ENCODE results near the gene KDM7A. TPM values are rescaled to one million over a fixed set of nuclear protein-coding genes. Genes with fewer than 3 reads are reported as not detected.

The KDM7A gene
- total and polyA plus RNA-seq, 10 of the 15 experiments (the other 5 are each of a cell fraction or from before 2014, with no cell fraction given): 0.07 to 0.96 (median 0.74) TPM

DNA sequence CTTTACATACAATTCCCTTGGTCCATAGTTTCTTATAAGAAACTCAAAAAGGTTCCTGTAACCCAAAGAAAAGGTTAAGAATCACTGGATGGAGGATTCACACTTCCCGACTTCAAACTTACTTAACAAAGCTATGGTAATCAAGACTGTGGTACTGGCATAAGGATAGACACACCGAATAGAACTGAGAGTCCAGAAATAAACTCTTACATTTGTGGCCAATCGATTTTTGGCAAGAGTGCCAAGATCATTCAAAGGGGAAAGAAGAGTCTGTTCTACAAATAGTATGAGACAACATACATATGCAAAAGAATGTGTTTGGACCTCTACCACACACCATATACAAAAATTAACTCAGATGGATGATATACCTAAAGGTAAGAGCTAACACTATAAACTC lies 32.8 kb downstream of the KDM7A start:
- no peak for FAIRE-seq
- TF ChIP-seq, protein P1, sequence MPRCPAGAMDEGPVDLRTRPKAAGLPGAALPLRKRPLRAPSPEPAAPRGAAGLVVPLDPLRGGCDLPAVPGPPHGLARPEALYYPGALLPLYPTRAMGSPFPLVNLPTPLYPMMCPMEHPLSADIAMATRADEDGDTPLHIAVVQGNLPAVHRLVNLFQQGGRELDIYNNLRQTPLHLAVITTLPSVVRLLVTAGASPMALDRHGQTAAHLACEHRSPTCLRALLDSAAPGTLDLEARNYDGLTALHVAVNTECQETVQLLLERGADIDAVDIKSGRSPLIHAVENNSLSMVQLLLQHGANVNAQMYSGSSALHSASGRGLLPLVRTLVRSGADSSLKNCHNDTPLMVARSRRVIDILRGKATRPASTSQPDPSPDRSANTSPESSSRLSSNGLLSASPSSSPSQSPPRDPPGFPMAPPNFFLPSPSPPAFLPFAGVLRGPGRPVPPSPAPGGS (IDR thresholded peaks at IDR 0.05; ENCODE audit: borderline replicate concordance, insufficient read depth, low read depth, low read length, poor library complexity, severe bottlenecking): no peak
- TF ChIP-seq MTA2 (IDR thresholded peaks at IDR 0.05; ENCODE audit: low read depth): no peak
- TF ChIP-seq JUNB (IDR thresholded peaks at IDR 0.05): no peak
- TF ChIP-seq SMC3 (IDR thresholded peaks at IDR 0.05; ENCODE audit: borderline replicate concordance, low read length): no peak
- no peak for TF ChIP-seq NRF1 (conservative IDR thresholded peaks at IDR 0.05; ENCODE audit: low read depth, low read length)
- no peak for TF ChIP-seq ZZZ3 (IDR thresholded peaks at IDR 0.05; ENCODE audit: control insufficient read depth, insufficient read length, low read depth)
- TF ChIP-seq, protein P2, sequence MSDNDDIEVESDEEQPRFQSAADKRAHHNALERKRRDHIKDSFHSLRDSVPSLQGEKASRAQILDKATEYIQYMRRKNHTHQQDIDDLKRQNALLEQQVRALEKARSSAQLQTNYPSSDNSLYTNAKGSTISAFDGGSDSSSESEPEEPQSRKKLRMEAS (IDR thresholded peaks at IDR 0.05; ENCODE audit: low read depth, low read length): no peak
- TF ChIP-seq, protein P3, sequence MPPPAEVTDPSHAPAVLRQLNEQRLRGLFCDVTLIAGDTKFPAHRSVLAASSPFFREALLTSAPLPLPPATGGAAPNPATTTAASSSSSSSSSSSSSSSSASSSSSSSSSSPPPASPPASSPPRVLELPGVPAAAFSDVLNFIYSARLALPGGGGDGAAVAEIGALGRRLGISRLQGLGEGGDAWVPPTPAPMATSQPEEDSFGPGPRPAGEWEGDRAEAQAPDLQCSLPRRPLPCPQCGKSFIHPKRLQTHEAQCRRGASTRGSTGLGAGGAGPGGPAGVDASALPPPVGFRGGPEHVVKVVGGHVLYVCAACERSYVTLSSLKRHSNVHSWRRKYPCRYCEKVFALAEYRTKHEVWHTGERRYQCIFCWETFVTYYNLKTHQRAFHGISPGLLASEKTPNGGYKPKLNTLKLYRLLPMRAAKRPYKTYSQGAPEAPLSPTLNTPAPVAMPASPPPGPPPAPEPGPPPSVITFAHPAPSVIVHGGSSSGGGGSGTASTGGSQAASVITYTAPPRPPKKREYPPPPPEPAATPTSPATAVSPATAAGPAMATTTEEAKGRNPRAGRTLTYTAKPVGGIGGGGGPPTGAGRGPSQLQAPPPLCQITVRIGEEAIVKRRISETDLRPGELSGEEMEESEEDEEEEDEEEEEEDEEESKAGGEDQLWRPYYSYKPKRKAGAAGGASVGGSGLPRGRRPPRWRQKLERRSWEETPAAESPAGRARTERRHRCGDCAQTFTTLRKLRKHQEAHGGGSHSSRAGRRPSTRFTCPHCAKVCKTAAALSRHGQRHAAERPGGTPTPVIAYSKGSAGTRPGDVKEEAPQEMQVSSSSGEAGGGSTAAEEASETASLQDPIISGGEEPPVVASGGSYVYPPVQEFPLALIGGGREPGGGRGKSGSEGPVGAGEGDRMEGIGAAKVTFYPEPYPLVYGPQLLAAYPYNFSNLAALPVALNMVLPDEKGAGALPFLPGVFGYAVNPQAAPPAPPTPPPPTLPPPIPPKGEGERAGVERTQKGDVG (CRISPR knock-in tag; IDR thresholded peaks at IDR 0.05): no peak
- TF ChIP-seq, protein P4, sequence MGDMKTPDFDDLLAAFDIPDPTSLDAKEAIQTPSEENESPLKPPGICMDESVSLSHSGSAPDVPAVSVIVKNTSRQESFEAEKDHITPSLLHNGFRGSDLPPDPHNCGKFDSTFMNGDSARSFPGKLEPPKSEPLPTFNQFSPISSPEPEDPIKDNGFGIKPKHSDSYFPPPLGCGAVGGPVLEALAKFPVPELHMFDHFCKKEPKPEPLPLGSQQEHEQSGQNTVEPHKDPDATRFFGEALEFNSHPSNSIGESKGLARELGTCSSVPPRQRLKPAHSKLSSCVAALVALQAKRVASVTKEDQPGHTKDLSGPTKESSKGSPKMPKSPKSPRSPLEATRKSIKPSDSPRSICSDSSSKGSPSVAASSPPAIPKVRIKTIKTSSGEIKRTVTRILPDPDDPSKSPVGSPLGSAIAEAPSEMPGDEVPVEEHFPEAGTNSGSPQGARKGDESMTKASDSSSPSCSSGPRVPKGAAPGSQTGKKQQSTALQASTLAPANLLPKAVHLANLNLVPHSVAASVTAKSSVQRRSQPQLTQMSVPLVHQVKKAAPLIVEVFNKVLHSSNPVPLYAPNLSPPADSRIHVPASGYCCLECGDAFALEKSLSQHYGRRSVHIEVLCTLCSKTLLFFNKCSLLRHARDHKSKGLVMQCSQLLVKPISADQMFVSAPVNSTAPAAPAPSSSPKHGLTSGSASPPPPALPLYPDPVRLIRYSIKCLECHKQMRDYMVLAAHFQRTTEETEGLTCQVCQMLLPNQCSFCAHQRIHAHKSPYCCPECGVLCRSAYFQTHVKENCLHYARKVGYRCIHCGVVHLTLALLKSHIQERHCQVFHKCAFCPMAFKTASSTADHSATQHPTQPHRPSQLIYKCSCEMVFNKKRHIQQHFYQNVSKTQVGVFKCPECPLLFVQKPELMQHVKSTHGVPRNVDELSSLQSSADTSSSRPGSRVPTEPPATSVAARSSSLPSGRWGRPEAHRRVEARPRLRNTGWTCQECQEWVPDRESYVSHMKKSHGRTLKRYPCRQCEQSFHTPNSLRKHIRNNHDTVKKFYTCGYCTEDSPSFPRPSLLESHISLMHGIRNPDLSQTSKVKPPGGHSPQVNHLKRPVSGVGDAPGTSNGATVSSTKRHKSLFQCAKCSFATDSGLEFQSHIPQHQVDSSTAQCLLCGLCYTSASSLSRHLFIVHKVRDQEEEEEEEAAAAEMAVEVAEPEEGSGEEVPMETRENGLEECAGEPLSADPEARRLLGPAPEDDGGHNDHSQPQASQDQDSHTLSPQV (IDR thresholded peaks at IDR 0.05): no peak
- TF ChIP-seq, protein P5, sequence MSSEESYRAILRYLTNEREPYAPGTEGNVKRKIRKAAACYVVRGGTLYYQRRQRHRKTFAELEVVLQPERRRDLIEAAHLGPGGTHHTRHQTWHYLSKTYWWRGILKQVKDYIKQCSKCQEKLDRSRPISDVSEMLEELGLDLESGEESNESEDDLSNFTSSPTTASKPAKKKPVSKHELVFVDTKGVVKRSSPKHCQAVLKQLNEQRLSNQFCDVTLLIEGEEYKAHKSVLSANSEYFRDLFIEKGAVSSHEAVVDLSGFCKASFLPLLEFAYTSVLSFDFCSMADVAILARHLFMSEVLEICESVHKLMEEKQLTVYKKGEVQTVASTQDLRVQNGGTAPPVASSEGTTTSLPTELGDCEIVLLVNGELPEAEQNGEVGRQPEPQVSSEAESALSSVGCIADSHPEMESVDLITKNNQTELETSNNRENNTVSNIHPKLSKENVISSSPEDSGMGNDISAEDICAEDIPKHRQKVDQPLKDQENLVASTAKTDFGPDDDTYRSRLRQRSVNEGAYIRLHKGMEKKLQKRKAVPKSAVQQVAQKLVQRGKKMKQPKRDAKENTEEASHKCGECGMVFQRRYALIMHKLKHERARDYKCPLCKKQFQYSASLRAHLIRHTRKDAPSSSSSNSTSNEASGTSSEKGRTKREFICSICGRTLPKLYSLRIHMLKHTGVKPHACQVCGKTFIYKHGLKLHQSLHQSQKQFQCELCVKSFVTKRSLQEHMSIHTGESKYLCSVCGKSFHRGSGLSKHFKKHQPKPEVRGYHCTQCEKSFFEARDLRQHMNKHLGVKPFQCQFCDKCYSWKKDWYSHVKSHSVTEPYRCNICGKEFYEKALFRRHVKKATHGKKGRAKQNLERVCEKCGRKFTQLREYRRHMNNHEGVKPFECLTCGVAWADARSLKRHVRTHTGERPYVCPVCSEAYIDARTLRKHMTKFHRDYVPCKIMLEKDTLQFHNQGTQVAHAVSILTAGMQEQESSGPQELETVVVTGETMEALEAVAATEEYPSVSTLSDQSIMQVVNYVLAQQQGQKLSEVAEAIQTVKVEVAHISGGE (CRISPR knock-in tag; IDR thresholded peaks at IDR 0.05): no peak
- no peak for TF ChIP-seq NFYA (IDR thresholded peaks at IDR 0.05; ENCODE audit: borderline replicate concordance, low read depth, low read length)

More for the DNA sequence above, 32.8 kb downstream of the KDM7A start:
- H4K20me1 ChIP-seq (ENCODE audit: control insufficient read depth, insufficient read depth): no peaks in the 10 kb centered on the region
- H2AFZ ChIP-seq (ENCODE audit: control insufficient read depth, low read depth, low read length): no peak overlapping the region
- no peak overlapping the region for H3K4me2 ChIP-seq (ENCODE audit: control insufficient read depth, insufficient read depth)
- H3K9ac ChIP-seq (ENCODE audit: control insufficient read depth, insufficient read depth, low read length): no peak overlapping the region
- DNase-seq (ENCODE audit: low read depth, low spot score) (no peak), ATAC-seq (no peak)
- no peaks in the 10 kb centered on the region for H3K27me3 ChIP-seq (replicated peaks in 1 of 2; ENCODE audit: control insufficient read depth in 2 of 2, insufficient read depth in 2 of 2, low read length in 1 of 2)
- ChIA-PET CTCF (interaction anchor here (0.6 kb wide), 1 partner anchor 129 kb away, joined by 3 read pairs; no protein-coding TSS in a partner anchor), SMC1A (ENCODE audit: uncharacterized antibody, unreplicated experiment) (interaction anchor here (0.9 kb wide), 1 partner anchor 16 kb away, joined by 3 read pairs; no protein-coding TSS in a partner anchor), RAD21 (ENCODE audit: unreplicated experiment) (no interaction called here), POLR2A (no interaction called here)
- H3K36me3 ChIP-seq (ENCODE audit: control insufficient read depth in 2 of 2, insufficient read depth in 2 of 2, low read length in 1 of 2): no peaks in the 10 kb centered on the region
- WGBS (ENCODE audit: insufficient coverage, insufficient replicate concordance, low lambda C conversion rate, missing lambda C conversion rate): 59% methylated on average over 3 of the region's 3 CpGs
- intact Hi-C loops (cut with micrococcal nuclease; ENCODE audit: unreplicated experiment): no loop called here
- H3K79me2 ChIP-seq (ENCODE audit: control insufficient read depth, insufficient read depth, low read length): no peaks in the 10 kb centered on the region
- no peaks in the 10 kb centered on the region for H3K9me3 ChIP-seq (replicated peaks; ENCODE audit: control insufficient read depth, insufficient read depth, low read length)
- BruUV-seq (replicated peaks): no TSS peak
- H3K4me3 ChIP-seq: no peak overlapping the region
- H3K4me1 ChIP-seq (ENCODE audit: control insufficient read depth, insufficient read depth, low read length): no peaks in the 10 kb centered on the region
- in situ Hi-C loops (cut with MboI): no loop called here
- no peak overlapping the region for H3K27ac ChIP-seq (ENCODE audit: control insufficient read depth, insufficient read depth)

Measured in GM12878 (cell line).